ENCODE results near the gene SESN1. TPM values are rescaled to one million over a fixed set of nuclear protein-coding genes. Genes with fewer than 3 reads are reported as not detected.

Gene SESN1
- total RNA-seq, 1 experiment from 2014 or later, result 17.5 TPM

DNA sequence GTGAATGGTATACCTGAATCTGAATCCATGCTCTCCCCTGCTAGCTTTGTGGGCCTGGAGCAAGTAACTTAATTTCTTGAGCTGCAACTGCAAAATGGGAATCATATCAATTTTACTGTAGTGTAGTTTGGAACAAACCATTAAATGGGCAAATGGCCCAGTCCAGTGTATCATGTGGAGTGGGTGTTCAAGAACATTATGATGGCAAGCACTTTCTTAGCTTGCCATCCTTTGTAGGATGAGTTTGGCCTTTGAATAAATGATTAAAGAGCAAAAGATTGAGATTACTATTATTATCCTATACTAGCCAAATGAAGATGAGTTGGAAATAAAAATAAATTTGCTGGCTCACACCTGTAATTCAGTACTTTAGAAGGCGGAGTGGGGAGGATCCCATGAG lies 120.4 kb downstream of the SESN1 start:
- no peaks in the 10 kb centered on the region for H3K4me1 ChIP-seq (ENCODE audit: insufficient read depth, low read length)
- H3K27me3 Mint-ChIP-seq (ENCODE audit: low read depth), result peaks cover 2% of the 10 kb centered on the region; the same call in 1 of the 2 replicates
- H3K9me3 Mint-ChIP-seq, result peaks cover 6 to 10% of the 10 kb centered on the region in 2 experiments; a peak in 3 of 5 replicates
- no peaks in the 10 kb centered on the region for H4K20me1 ChIP-seq (ENCODE audit: control insufficient read depth, insufficient read depth, insufficient read length)
- no peak overlapping the region for H2BK15ac ChIP-seq (ENCODE audit: low read depth, low read length)
- H2BK12ac ChIP-seq (ENCODE audit: insufficient read length, low read depth, low read length), result no peak overlapping the region
- H3K23me2 ChIP-seq (ENCODE audit: insufficient read length, low read depth, low read length, poor library complexity, severe bottlenecking), result no peaks in the 10 kb centered on the region
- no peaks in the 10 kb centered on the region for H3K9me3 ChIP-seq (ENCODE audit: control insufficient read depth, low read depth, low read length)
- H4K8ac ChIP-seq (replicated peaks; ENCODE audit: insufficient read length, low read depth, low read length), result no peak overlapping the region
- no CpG with 5 or more reads among the region's 1 CpG for WGBS (ENCODE audit: extremely low coverage, insufficient read length, low lambda C conversion rate)
- H3K36me3 Mint-ChIP-seq (ENCODE audit: insufficient read depth in 1 of 3, low read depth in 3 of 3), result peaks cover 0 to 7% (median 3%) of the 10 kb centered on the region in 3 experiments; a peak in 3 of 7 replicates
- H4K5ac ChIP-seq (ENCODE audit: insufficient read length, low read depth, low read length), result no peak overlapping the region
- H2AK5ac ChIP-seq (ENCODE audit: insufficient read length, low read length), result no peak overlapping the region
- no peaks in the 10 kb centered on the region for H3K79me1 ChIP-seq (ENCODE audit: insufficient read depth, low read depth, low read length, poor library complexity, severe bottlenecking)
- no peak overlapping the region for H3K14ac ChIP-seq (ENCODE audit: insufficient read depth, low read length)
- H3K27me3 ChIP-seq (ENCODE audit: insufficient read depth, low read length), result no peaks in the 10 kb centered on the region
- H2BK120ac ChIP-seq (ENCODE audit: low read depth, low read length, poor library complexity, severe bottlenecking), result no peak overlapping the region
- no peak overlapping the region for H3K27ac ChIP-seq (ENCODE audit: insufficient read length, low read depth, low read length)
- H3K18ac ChIP-seq (ENCODE audit: insufficient read length, low read depth, low read length), result no peak overlapping the region
- H3K27ac Mint-ChIP-seq, result no peak overlapping the region
- no peak overlapping the region for H3K9ac ChIP-seq (ENCODE audit: extremely low read depth, insufficient read length, low read length)
- H3K23ac ChIP-seq (ENCODE audit: insufficient read length, low read depth, low read length), result no peak overlapping the region
- no peak overlapping the region for H3K4me2 ChIP-seq (ENCODE audit: insufficient read depth, insufficient read length, low read length)
- no peak for TF ChIP-seq CTCF (conservative IDR thresholded peaks at IDR 0.05)
- H4K91ac ChIP-seq (ENCODE audit: insufficient read length, low read depth, low read length), result no peak overlapping the region
- H3K4me1 Mint-ChIP-seq, result no peaks in the 10 kb centered on the region
- no peak overlapping the region for H3K4ac ChIP-seq (ENCODE audit: low read depth, low read length)
- no peak overlapping the region for H2BK20ac ChIP-seq (ENCODE audit: low read depth, low read length, poor library complexity, severe bottlenecking)
- no peak overlapping the region for H3K4me3 Mint-ChIP-seq
- H3T11ph ChIP-seq (ENCODE audit: low read length), result no peak overlapping the region
- no peak overlapping the region for H3K56ac ChIP-seq (ENCODE audit: insufficient read length, low read depth, low read length)
- no peak overlapping the region for H2AFZ ChIP-seq (ENCODE audit: low read length)
- H2BK5ac ChIP-seq (ENCODE audit: insufficient read length, low read length), result no peak overlapping the region
- no peak for DNase-seq
- no peaks in the 10 kb centered on the region for H3K79me2 ChIP-seq (ENCODE audit: insufficient read depth, low read length)

Data from H9 (cell line).